Peyer's patch (tissue), 4 donors: Measurements from ENCODE around the gene STX1B. TPM values are rescaled to one million over a fixed set of nuclear protein-coding genes. Genes with fewer than 3 reads are reported as not detected.

Source experiments
- DNase-seq, 3 donors: peaks; one replicate each; pipeline ENCODE4 v3.0.0-alpha.2; 2017 to 2019
- H3K27ac ChIP-seq, 4 donors: fragments of 200-600 bp; sonication (generic); one replicate each; pipeline ENCODE4 v1.5.1; 2016 to 2019
- H3K27me3 ChIP-seq, 2 donors: fragments of 200-600 bp; sonication (generic); one replicate each; pipeline ENCODE4 v1.5.1; 2019
- H3K36me3 ChIP-seq, 3 donors: fragments of 200-600 bp; sonication (generic); one replicate each; pipeline ENCODE4 v1.5.1; 2016 to 2019
- H3K4me1 ChIP-seq, 4 donors: fragments of 200-600 bp; sonication (generic); one replicate each; pipeline ENCODE4 v1.5.1; 2016 to 2019
- H3K4me3 ChIP-seq, 4 donors: fragments of 200-600 bp; sonication (generic); 1 replicate in 3 of 4; 2 replicates in 1 of 4; pipeline ENCODE4 v1.5.1; 2016 to 2019; ENCODE audit warnings: mild to moderate bottlenecking in 1 of 4
- H3K9me3 ChIP-seq, 4 donors: fragments of 200-600 bp; sonication (generic); one replicate each; pipeline ENCODE4 v1.5.1; 2016 to 2019; ENCODE audit warnings: mild to moderate bottlenecking in 1 of 4
- CTCF ChIP-seq, 6 experiments: fragments of 450-650 bp in 4 of 6; fragments of 200-600 bp in 2 of 6; sonication (generic) in 1 of 6; IDR thresholded peaks; one replicate each; pipeline ENCODE4 v1.5.1; 2017 to 2019; ENCODE audit warnings: antibody characterized with exemption in 6 of 6, mild to moderate bottlenecking in 3 of 6, moderate library complexity in 1 of 6
- POLR2A ChIP-seq, 2 donors: fragments of 450-650 bp; IDR thresholded peaks; one replicate each; pipeline ENCODE4 v1.5.1; 2017; ENCODE audit warnings: antibody characterized with exemption in 2 of 2, mild to moderate bottlenecking in 2 of 2, moderate library complexity in 2 of 2
- total RNA-seq, 4 donors: library from RNA; depleted of rRNA; stranded (reverse); fragments of >200 nt; gene quantifications; one replicate each; pipeline ENCODE4 v1.1.0, GENCODE V29; 2016

The STX1B gene
- total RNA-seq, 4 donors from 2014 or later: 0.18 to 1.3 (median 1.0) TPM; not detected in 1

- Histone ChIP-seq H3K27me3 (no peaks in the 10 kb centered on the region), H3K4me3 (no peak overlapping the region), H3K4me1 (peaks cover 0 to under 1% (median 0%) of the 10 kb centered on the region in 4 donors), H3K27ac (no peak overlapping the region), H3K36me3 (no peaks in the 10 kb centered on the region), H3K9me3 (no peaks in the 10 kb centered on the region)
- no peak for DNase-seq
- TF ChIP-seq POLR2A (IDR thresholded peaks at IDR 0.05): no peak
- no peak for TF ChIP-seq CTCF (IDR thresholded peaks at IDR 0.05)
These were observed 7.5 kb downstream of the STX1B start for GRCh38 chr16:31002862-31003341.

- Histone ChIP-seq H3K27ac (no peak overlapping the region), H3K27me3 (no peaks in the 10 kb centered on the region), H3K9me3 (no peaks in the 10 kb centered on the region), H3K4me3 (no peak overlapping the region), H3K4me1 (peaks cover 0 to 7% (median 3%) of the 10 kb centered on the region in 4 donors), H3K36me3 (no peaks in the 10 kb centered on the region)
- TF ChIP-seq POLR2A (IDR thresholded peaks at IDR 0.05) (no peak), CTCF (IDR thresholded peaks at IDR 0.05) (no peak)
- no peak for DNase-seq
These were observed 8.2 kb downstream of the STX1B start for GRCh38 chr16:31002250-31002700.

GRCh38 chr16:31001507-31002249 lies 8.8 kb downstream of the STX1B start:
- no peak for DNase-seq
- H3K9me3 ChIP-seq: no peaks in the 10 kb centered on the region
- no peak overlapping the region for H3K27ac ChIP-seq
- no peaks in the 10 kb centered on the region for H3K36me3 ChIP-seq
- no peak overlapping the region for H3K4me3 ChIP-seq
- TF ChIP-seq CTCF (IDR thresholded peaks at IDR 0.05) (no peak), POLR2A (IDR thresholded peaks at IDR 0.05) (no peak)
- no peaks in the 10 kb centered on the region for H3K27me3 ChIP-seq
- peaks cover 0 to 10% (median 5%) of the 10 kb centered on the region in 4 donors for H3K4me1 ChIP-seq

GRCh38 chr16:31000671-31001382 lies 9.6 kb downstream of the STX1B start:
- H3K4me1 ChIP-seq: peaks cover 0 to 15% (median 7%) of the 10 kb centered on the region in 4 donors
- H3K4me3 ChIP-seq: no peak overlapping the region
- no peaks in the 10 kb centered on the region for H3K27me3 ChIP-seq
- no peaks in the 10 kb centered on the region for H3K9me3 ChIP-seq
- no peaks in the 10 kb centered on the region for H3K36me3 ChIP-seq
- TF ChIP-seq CTCF (IDR thresholded peaks at IDR 0.05): no peak
- no peak for TF ChIP-seq POLR2A (IDR thresholded peaks at IDR 0.05)
- no peak for DNase-seq
- H3K27ac ChIP-seq: no peak overlapping the region

- DNase-seq: no peak
- H3K9me3 ChIP-seq: no peaks in the 10 kb centered on the region
- H3K36me3 ChIP-seq: no peaks in the 10 kb centered on the region
- no peak overlapping the region for H3K4me3 ChIP-seq
- TF ChIP-seq POLR2A (IDR thresholded peaks at IDR 0.05): no peak
- TF ChIP-seq CTCF (IDR thresholded peaks at IDR 0.05): no peak
- H3K4me1 ChIP-seq: peaks cover 0 to 15% (median 7%) of the 10 kb centered on the region in 4 donors
- no peak overlapping the region for H3K27ac ChIP-seq
- H3K27me3 ChIP-seq: no peaks in the 10 kb centered on the region
These were observed 11.3 kb downstream of the STX1B start for GRCh38 chr16:30998852-30999761.
